Natural killer cell (primary cell): ENCODE measurements around the gene PRDM16. TPM values are rescaled to one million over a fixed set of nuclear protein-coding genes. Genes with fewer than 3 reads are reported as not detected.

ENCODE experiments used
- ATAC-seq, 3 donors: fragments of 150-1000 bp in 2 of 3; fragments of 200-7000 bp in 1 of 3; cut with Tn5 transposase; 1 replicate in 1 of 3; 2 replicates in 2 of 3; pipeline ENCODE4 v1.10.0; 2021; ENCODE audit warnings: mild to moderate bottlenecking in 2 of 3, moderate library complexity in 2 of 3
- DNase-seq, 2 donors: peaks; one replicate each; pipeline versions ENCODE4 v3.0.0 to v3.0.0-alpha.2; 2013 to 2021; ENCODE audit warnings: mixed read lengths in 1 of 2
- H3K27ac ChIP-seq: one replicate; pipeline ENCODE4 v1.5.1; 2013; ENCODE audit warnings: mild to moderate bottlenecking, low read length
- H3K27me3 ChIP-seq: one replicate; pipeline ENCODE4 v1.6.1; 2013; ENCODE audit warnings: low read length; ENCODE audit not compliant: control insufficient read depth, insufficient read depth
- H3K36me3 ChIP-seq: one replicate; pipeline ENCODE4 v1.6.1; 2013; ENCODE audit warnings: low read length; ENCODE audit not compliant: control insufficient read depth, insufficient read depth
- H3K4me1 ChIP-seq: one replicate; pipeline ENCODE4 v1.6.1; 2013; ENCODE audit warnings: low read length; ENCODE audit not compliant: control insufficient read depth, insufficient read depth
- H3K4me3 ChIP-seq: one replicate; pipeline ENCODE4 v1.5.1; 2013; ENCODE audit warnings: low read length
- H3K9me3 ChIP-seq: one replicate; pipeline ENCODE4 v1.6.1; 2013; ENCODE audit warnings: low read length; ENCODE audit not compliant: control insufficient read depth, insufficient read depth
- H3K27ac Mint-ChIP-seq, 2 donors: one replicate each; pipeline ENCODE4 v1.8.0; 2022; ENCODE audit warnings: mild to moderate bottlenecking in 2 of 2, mixed read lengths in 2 of 2, moderate library complexity in 1 of 2
- H3K27me3 Mint-ChIP-seq, 2 donors: one replicate each; pipeline ENCODE4 v1.8.0; 2022; ENCODE audit warnings: low read depth in 2 of 2, mixed read lengths in 2 of 2
- H3K36me3 Mint-ChIP-seq: one replicate; pipeline ENCODE4 v1.8.0; 2022; ENCODE audit warnings: mixed read lengths
- H3K4me1 Mint-ChIP-seq, 2 donors: one replicate each; pipeline ENCODE4 v1.8.0; 2022; ENCODE audit warnings: mixed read lengths in 2 of 2
- H3K4me3 Mint-ChIP-seq: one replicate; pipeline ENCODE4 v1.8.0; 2022; ENCODE audit warnings: mild to moderate bottlenecking, moderate library complexity, mixed read lengths
- H3K9me3 Mint-ChIP-seq, 2 donors: one replicate each; pipeline ENCODE4 v1.8.0; 2022; ENCODE audit warnings: mixed read lengths in 2 of 2
- WGBS: methylation state at CpG from one replicate; pipeline ENCODE4 v1.1.7; 2013; ENCODE audit warnings: missing lambda C conversion rate; ENCODE audit not compliant: insufficient coverage; 5-methylcytosine and 5-hydroxymethylcytosine counted together
- intact Hi-C: fragments of 100-400 bp; cut with micrococcal nuclease; formaldehyde crosslinking; loops from one replicate; pipeline ENCODE4 v1.14.2; 2022
- total RNA-seq, 4 donors: library from RNA; stranded (reverse); fragments of 120-200 nt in 1 of 4; gene quantifications; one replicate each; pipeline versions ENCODE4 v1.2.3 to v1.2.4, GENCODE V29; 2013 to 2022
- TF ChIP-seq, protein P1 (sequence below): fragments of 200-600 bp; IDR thresholded peaks from one replicate; pipeline ENCODE4 v1.8.0; 2022; ENCODE audit warnings: antibody characterized with exemption

The PRDM16 gene
- total RNA-seq, 3 donors from 2014 or later (not counting 1 experiment from before 2014, with no cell fraction given), result 0.25 to 0.64 TPM; not detected in 1

DNA sequence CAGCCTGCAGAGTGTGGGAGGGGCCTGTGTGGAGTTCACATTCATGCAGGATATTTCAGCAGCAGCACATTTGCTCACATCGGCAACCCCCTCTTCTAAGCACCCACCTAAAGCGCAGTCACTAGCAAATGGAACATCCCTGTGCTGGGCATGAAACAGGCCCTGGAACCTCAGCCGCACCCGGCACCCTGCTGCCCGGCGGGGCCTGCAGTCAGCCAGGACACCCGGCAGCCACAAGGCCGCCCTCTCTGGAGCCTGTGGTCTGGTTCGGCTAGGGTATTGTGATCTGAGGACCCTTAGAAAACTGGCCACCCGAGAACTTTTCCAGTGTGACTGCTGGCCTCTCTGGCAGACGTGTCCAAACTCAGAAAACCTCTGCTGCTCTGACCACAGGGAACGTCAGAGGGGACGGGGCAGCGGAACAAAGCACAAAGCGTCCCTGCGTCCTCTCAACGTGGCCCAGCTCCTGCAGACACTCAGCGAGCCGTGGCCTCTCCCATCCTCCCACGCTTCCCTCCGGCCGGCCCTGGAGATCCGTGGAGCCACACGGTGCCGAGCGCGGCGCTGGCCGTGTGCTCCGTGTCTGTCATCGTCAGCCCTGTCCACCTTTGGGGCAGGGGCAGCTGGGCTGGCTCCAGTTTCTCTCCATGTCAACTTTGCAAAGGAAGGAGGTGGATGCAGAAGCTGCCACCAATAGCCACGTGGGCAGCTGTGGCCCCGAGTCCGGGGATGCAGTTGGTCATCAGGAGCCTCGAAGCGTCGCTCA, 209.6 kb downstream of the PRDM16 start:
- H3K4me3 Mint-ChIP-seq, result no peak overlapping the region
- no peak overlapping the region for H3K27ac Mint-ChIP-seq
- WGBS, result 91% methylated on average over 37 of the region's 37 CpGs
- DNase-seq, result no peak
- Histone ChIP-seq H3K27me3 (no peaks in the 10 kb centered on the region), H3K4me1 (no peaks in the 10 kb centered on the region), H3K36me3 (no peaks in the 10 kb centered on the region), H3K4me3 (no peak overlapping the region), H3K9me3 (no peaks in the 10 kb centered on the region), H3K27ac (no peak overlapping the region)
- H3K4me1 Mint-ChIP-seq, result peaks cover 0 to 4% of the 10 kb centered on the region in 2 donors
- H3K9me3 Mint-ChIP-seq, result no peaks in the 10 kb centered on the region
- TF ChIP-seq, protein P1, sequence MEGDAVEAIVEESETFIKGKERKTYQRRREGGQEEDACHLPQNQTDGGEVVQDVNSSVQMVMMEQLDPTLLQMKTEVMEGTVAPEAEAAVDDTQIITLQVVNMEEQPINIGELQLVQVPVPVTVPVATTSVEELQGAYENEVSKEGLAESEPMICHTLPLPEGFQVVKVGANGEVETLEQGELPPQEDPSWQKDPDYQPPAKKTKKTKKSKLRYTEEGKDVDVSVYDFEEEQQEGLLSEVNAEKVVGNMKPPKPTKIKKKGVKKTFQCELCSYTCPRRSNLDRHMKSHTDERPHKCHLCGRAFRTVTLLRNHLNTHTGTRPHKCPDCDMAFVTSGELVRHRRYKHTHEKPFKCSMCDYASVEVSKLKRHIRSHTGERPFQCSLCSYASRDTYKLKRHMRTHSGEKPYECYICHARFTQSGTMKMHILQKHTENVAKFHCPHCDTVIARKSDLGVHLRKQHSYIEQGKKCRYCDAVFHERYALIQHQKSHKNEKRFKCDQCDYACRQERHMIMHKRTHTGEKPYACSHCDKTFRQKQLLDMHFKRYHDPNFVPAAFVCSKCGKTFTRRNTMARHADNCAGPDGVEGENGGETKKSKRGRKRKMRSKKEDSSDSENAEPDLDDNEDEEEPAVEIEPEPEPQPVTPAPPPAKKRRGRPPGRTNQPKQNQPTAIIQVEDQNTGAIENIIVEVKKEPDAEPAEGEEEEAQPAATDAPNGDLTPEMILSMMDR, result no peak
- no peaks in the 10 kb centered on the region for H3K36me3 Mint-ChIP-seq
- ATAC-seq, result no peak
- H3K27me3 Mint-ChIP-seq, result peaks cover 0 to 4% of the 10 kb centered on the region in 2 donors
- intact Hi-C loops, result no loop called here

DNA sequence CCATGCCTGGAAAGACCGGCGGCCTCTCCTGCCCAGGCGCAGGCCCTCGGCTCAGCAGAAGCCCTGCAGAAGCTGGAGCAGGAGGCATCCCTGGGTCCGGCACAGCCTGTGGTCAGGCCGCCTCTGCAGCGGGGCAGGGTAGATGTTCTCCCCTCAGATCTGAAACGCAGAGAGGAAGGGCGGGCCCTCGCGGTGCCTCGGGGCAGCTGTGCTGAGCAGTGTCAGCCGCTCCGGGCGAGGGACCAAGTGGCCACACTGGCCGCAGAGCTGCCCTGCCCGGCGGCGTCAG, 210.1 kb downstream of the PRDM16 start:
- no peaks in the 10 kb centered on the region for H3K36me3 Mint-ChIP-seq
- intact Hi-C loops, result no loop called here
- 88% methylated on average over 19 of the region's 19 CpGs for WGBS
- Histone ChIP-seq H3K4me1 (no peaks in the 10 kb centered on the region), H3K36me3 (no peaks in the 10 kb centered on the region), H3K27ac (no peak overlapping the region), H3K27me3 (no peaks in the 10 kb centered on the region), H3K4me3 (no peak overlapping the region), H3K9me3 (no peaks in the 10 kb centered on the region)
- H3K27ac Mint-ChIP-seq, result no peak overlapping the region
- DNase-seq, result no peak
- H3K9me3 Mint-ChIP-seq, result no peaks in the 10 kb centered on the region
- peaks cover 0 to 5% of the 10 kb centered on the region in 2 donors for H3K27me3 Mint-ChIP-seq
- TF ChIP-seq, protein P1, result no peak
- no peak overlapping the region for H3K4me3 Mint-ChIP-seq
- ATAC-seq, result no peak
- H3K4me1 Mint-ChIP-seq, result peaks cover 0 to 4% of the 10 kb centered on the region in 2 donors

DNA sequence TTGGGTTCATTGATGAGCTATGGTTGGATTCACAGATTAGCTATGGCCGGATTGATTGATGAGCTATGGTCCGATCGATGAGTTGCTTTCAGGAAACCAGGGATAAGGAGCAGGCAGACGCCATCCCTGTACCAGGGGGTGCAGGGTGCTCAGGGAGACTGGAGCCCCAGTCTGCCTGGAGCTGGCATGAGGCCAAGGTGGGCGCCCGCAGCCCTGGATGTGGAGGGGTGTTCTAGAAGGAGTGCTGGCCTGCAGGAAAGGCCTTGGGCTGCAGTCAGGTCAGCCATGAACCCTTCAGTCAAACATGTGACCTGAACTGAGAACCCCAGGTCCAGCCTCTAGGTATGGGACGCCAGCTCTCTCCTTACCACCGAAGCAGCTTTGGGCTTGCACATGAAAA, 212.7 kb downstream of the PRDM16 start:
- Mint-ChIP-seq H3K9me3 (no peaks in the 10 kb centered on the region), H3K27ac (no peak overlapping the region), H3K36me3 (no peaks in the 10 kb centered on the region), H3K4me3 (no peak overlapping the region), H3K27me3 (peaks cover 0 to 5% of the 10 kb centered on the region in 2 donors), H3K4me1 (peaks cover 0 to 4% of the 10 kb centered on the region in 2 donors)
- TF ChIP-seq, protein P1, result no peak
- ATAC-seq (no peak), DNase-seq (no peak)
- H3K27ac ChIP-seq, result no peak overlapping the region
- no peak overlapping the region for H3K4me3 ChIP-seq
- H3K4me1 ChIP-seq, result no peaks in the 10 kb centered on the region
- intact Hi-C loops, result no loop called here
- WGBS, result 88% methylated on average over 8 of the region's 8 CpGs
- no peaks in the 10 kb centered on the region for H3K27me3 ChIP-seq
- no peaks in the 10 kb centered on the region for H3K36me3 ChIP-seq
- no peaks in the 10 kb centered on the region for H3K9me3 ChIP-seq

GRCh38 chr1:3282186-3282585, 213.2 kb downstream of the PRDM16 start:
- Histone ChIP-seq H3K4me3 (no peak overlapping the region), H3K27me3 (no peaks in the 10 kb centered on the region), H3K36me3 (no peaks in the 10 kb centered on the region), H3K4me1 (no peaks in the 10 kb centered on the region), H3K9me3 (no peaks in the 10 kb centered on the region), H3K27ac (no peak overlapping the region)
- Mint-ChIP-seq H3K4me3 (no peak overlapping the region), H3K9me3 (no peaks in the 10 kb centered on the region), H3K27me3 (peaks cover 0 to 5% of the 10 kb centered on the region in 2 donors), H3K4me1 (peaks cover 0 to 4% of the 10 kb centered on the region in 2 donors), H3K36me3 (no peaks in the 10 kb centered on the region), H3K27ac (no peak overlapping the region)
- ATAC-seq, result no peak
- WGBS, result 83% methylated on average over 9 of the region's 9 CpGs
- intact Hi-C loops, result no loop called here
- DNase-seq, result no peak
- TF ChIP-seq, protein P1, result no peak
